ENCODE data around the gene ZNF888. TPM values are rescaled to one million over a fixed set of nuclear protein-coding genes. Genes with fewer than 3 reads are reported as not detected.
"Not testable (repeated sequence)": the region's sequence is repeated elsewhere in the genome, so short reads cannot be mapped to it uniquely, and the experiment has no call there.

Gene ZNF888
- total RNA-seq, 1 donor from 2014 or later = 7.7 TPM

DNA sequence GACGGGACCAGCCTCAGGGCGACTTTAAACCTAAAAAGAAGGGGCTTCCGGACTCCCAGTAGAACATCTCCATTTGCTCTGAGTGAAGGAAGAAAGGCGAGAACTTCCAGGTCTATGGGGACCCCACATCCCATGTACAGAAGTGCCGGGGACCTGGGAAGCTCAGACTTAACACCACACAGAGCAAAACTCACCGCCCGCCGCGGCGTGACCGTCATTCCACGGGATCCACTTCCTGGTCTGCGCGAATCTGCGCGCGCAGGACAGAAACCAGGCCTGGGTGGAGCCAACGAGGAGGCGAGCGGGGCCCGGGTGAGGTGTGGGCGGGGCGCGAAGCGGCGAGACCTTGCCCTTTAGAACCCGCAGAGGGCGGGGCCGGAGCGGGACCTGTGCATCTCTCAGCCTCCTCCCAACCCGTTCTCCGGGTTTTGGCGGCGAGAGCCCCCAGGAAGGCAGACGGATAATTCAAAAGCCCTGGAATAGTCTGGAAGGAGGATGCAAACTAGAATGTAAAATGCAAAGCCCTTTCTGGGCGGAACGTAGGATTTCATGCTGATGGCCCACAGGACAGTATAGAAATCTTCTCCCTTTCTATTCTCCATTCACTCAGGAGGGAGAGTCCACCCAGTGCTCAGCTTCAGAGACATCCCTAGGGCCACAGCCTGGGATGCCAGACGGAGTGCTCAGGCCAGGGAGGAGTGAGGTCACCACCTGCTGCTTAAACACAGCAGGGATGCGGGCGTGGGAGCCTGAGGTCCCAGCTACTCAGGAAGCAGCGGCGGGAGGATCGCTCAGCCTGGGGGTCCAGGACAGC is 65.6 kb downstream of the ZNF888 start, which contains the start of gene ZNF468:
Gene ZNF468, minus strand, starts transcription at position 242 of the 814 bp plus-strand sequence. CDS start 3,347 bp downstream, outside the sequence.
- peaks cover 18% of the 10 kb centered on the region for H3K36me3 Mint-ChIP-seq (ENCODE audit: low read depth, unreplicated experiment)
- not testable (repeated sequence) for H3K27me3 ChIP-seq (ENCODE audit: insufficient read depth, low read length); H3K4me1 ChIP-seq (ENCODE audit: insufficient read depth, low read length); H3K36me3 ChIP-seq (ENCODE audit: insufficient read depth, low read length); H4K20me1 ChIP-seq (ENCODE audit: insufficient read depth, low read length); H3K27me3 Mint-ChIP-seq (ENCODE audit: low read depth, unreplicated experiment); FAIRE-seq; H3K79me2 ChIP-seq (ENCODE audit: insufficient read depth, low read length); H3K4me1 Mint-ChIP-seq (ENCODE audit: low read depth, unreplicated experiment); H3K9me3 ChIP-seq (ENCODE audit: insufficient read depth, low read depth, low read length)
- Histone ChIP-seq H3K4me3 (ENCODE audit: insufficient read depth, low read depth, low read length) (peak within 1 kb of the TSS; percentile 87), H2AFZ (ENCODE audit: low read depth, low read length) (peak within 1 kb of the TSS; percentile 85), H3K4me2 (ENCODE audit: low read length) (peak within 1 kb of the TSS; percentile 93), H3K27ac (ENCODE audit: low read depth, low read length) (peak within 1 kb of the TSS; percentile 58), H3K9ac (ENCODE audit: low read length) (peak within 1 kb of the TSS; percentile 86)
- H3K9me3 Mint-ChIP-seq (ENCODE audit: unreplicated experiment) = peaks cover 14% of the 10 kb centered on the region
- H3K27ac Mint-ChIP-seq (ENCODE audit: unreplicated experiment) = peak within 1 kb of the TSS; percentile 87
- peak within 1 kb of the TSS; percentile 99 for H3K4me3 Mint-ChIP-seq (ENCODE audit: unreplicated experiment)
- peak; percentile 19 for DNase-seq (ENCODE audit: low read depth)

DNA sequence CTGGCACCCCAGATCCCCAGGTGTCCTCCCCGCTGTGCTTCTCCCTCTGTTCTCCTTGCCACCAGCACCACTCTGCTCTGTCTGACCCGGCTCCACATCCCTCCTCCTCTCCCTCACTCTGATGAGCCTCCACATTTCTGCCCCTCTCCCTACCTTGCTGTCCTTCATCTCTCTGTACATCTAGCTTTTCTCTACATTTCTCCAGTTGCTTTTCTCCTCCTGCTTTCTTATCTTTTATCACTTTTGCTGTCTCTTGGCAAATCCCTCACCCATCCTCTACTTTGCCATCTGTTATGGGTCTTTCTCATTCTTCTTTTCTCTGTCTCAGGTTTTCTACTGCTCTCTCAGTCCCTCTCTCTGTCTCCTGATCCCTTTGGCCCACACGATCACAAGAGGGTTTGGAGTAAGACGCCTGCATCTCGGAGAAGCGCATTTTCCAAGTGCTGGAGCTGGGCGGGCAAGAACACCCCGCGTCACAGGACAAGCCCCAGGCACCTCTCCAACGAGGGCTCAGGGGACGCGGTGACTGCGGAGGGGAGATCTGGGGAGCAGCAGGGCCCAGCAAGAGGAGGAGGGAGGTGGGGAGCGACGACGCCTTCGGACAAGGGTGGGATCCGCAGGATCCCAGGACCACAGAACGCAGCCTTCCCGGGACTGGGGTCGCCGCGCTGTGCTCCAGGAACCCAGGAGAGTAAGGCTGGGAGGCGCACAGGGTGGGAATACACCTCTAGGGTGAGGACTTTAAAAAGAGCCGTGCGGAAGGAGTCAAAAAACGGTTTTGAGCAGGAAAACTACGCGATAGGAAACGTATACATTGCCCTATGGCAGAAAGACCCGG is 66.5 kb downstream of the ZNF888 start:
- peak; percentile 10 for DNase-seq (ENCODE audit: low read depth)
- H3K27ac ChIP-seq (ENCODE audit: low read depth, low read length) = peak overlapping the region; percentile 58

More for the DNA sequence above, 66.5 kb downstream of the ZNF888 start:
- H3K79me2 ChIP-seq (ENCODE audit: insufficient read depth, low read length); H4K20me1 ChIP-seq (ENCODE audit: insufficient read depth, low read length); H3K36me3 ChIP-seq (ENCODE audit: insufficient read depth, low read length); H3K4me1 Mint-ChIP-seq (ENCODE audit: low read depth, unreplicated experiment); H3K4me1 ChIP-seq (ENCODE audit: insufficient read depth, low read length); H3K27me3 Mint-ChIP-seq (ENCODE audit: low read depth, unreplicated experiment); H3K27me3 ChIP-seq (ENCODE audit: insufficient read depth, low read length); H3K9me3 ChIP-seq (ENCODE audit: insufficient read depth, low read depth, low read length); H3K9me3 Mint-ChIP-seq (ENCODE audit: unreplicated experiment); FAIRE-seq: not testable (repeated sequence)
- Mint-ChIP-seq H3K27ac (ENCODE audit: unreplicated experiment) (peak overlapping the region; percentile 87), H3K4me3 (ENCODE audit: unreplicated experiment) (peak overlapping the region; percentile 99), H3K36me3 (ENCODE audit: low read depth, unreplicated experiment) (peaks cover 19% of the 10 kb centered on the region)
- H3K4me3 ChIP-seq (ENCODE audit: insufficient read depth, low read depth, low read length) = peak overlapping the region; percentile 87
- H2AFZ ChIP-seq (ENCODE audit: low read depth, low read length) = peak overlapping the region; percentile 85
- peak overlapping the region; percentile 93 for H3K4me2 ChIP-seq (ENCODE audit: low read length)
- H3K9ac ChIP-seq (ENCODE audit: low read length) = peak overlapping the region; percentile 86

Other genes with a start within 250 kb of the ZNF888 start
- gene ZNF611, start 188.4 kb downstream of the ZNF888 start, total RNA-seq = 18.8 and 21.1 TPM in 2 replicates
- 5.6 and 6.4 TPM in 2 replicates for gene ZNF600, start 136.6 kb downstream of the ZNF888 start, total RNA-seq
- 15.6 and 19.6 TPM in 2 replicates for gene ZNF28, start 101.8 kb downstream of the ZNF888 start, total RNA-seq
- gene ZNF468, start 65.8 kb downstream of the ZNF888 start, total RNA-seq = 18.6 and 20.0 TPM in 2 replicates
- gene ZNF320, start 25.8 kb downstream of the ZNF888 start, total RNA-seq = 28.0 and 31.6 TPM in 2 replicates
- 10.3 and 12.2 TPM in 2 replicates for gene ZNF816, start 39.5 kb upstream of the ZNF888 start, total RNA-seq
- gene ERVV-1, start 90.5 kb upstream of the ZNF888 start, total RNA-seq = not detected in 2 replicates
- 0.17 TPM in 1 of 2 replicates, not detected in the other for gene ERVV-2, start 121.3 kb upstream of the ZNF888 start, total RNA-seq
- gene ZNF160, start 180.0 kb upstream of the ZNF888 start, total RNA-seq = 30.2 and 31.3 TPM in 2 replicates
- gene ZNF415, start 209.5 kb upstream of the ZNF888 start, total RNA-seq = 8.7 TPM in 2 replicates
- gene ZNF347, start 235.6 kb upstream of the ZNF888 start, total RNA-seq = 10.1 and 10.6 TPM in 2 replicates

Measured in astrocyte (in vitro differentiated cells and primary cell).